GM23338 (cell line): ENCODE measurements around the gene FBLN2. TPM values are rescaled to one million over a fixed set of nuclear protein-coding genes. Genes with fewer than 3 reads are reported as not detected.

ENCODE experiments used
- ATAC-seq: fragments of 200-7000 bp; cut with Tn5 transposase; 3 replicates; pipeline ENCODE4 v1.9.1; 2020
- DNase-seq: peaks from one replicate; pipeline ENCODE4 v3.0.0-alpha.2; 2015; ENCODE audit warnings: low spot score
- H2AFZ ChIP-seq: fragments of 200-600 bp; sonication (generic); 2 replicates; pipeline ENCODE4 v1.8.0; 2016; ENCODE audit warnings: antibody characterized with exemption, mild to moderate bottlenecking, moderate library complexity
- H3F3A ChIP-seq: fragments of 200-600 bp; sonication (generic); replicated peaks from 2 replicates; pipeline ENCODE4 v1.8.0; 2017; ENCODE audit warnings: antibody characterized with exemption, mixed run types, low read depth
- H3K27ac ChIP-seq: fragments of 200-600 bp; sonication (generic); 2 replicates; pipeline ENCODE4 v1.6.1; 2016; ENCODE audit warnings: low read depth
- H3K27me3 ChIP-seq: fragments of 200-600 bp; sonication (generic); 2 replicates; pipeline ENCODE4 v1.8.0; 2016; ENCODE audit warnings: mild to moderate bottlenecking, mixed run types, moderate library complexity; ENCODE audit not compliant: insufficient read depth
- H3K36me3 ChIP-seq: fragments of 200-600 bp; sonication (generic); 2 replicates; pipeline ENCODE4 v1.8.0; 2016; ENCODE audit warnings: mild to moderate bottlenecking; ENCODE audit not compliant: insufficient read depth
- H3K4me1 ChIP-seq: fragments of 200-600 bp; sonication (generic); 2 replicates; pipeline ENCODE4 v1.8.0; 2016; ENCODE audit warnings: mild to moderate bottlenecking, moderate library complexity; ENCODE audit not compliant: insufficient read depth
- H3K4me2 ChIP-seq: fragments of 200-600 bp; sonication (generic); 2 replicates; pipeline ENCODE4 v1.7.1; 2017; ENCODE audit warnings: mixed run types
- H3K4me3 ChIP-seq: fragments of 200-600 bp; sonication (generic); 2 replicates; pipeline ENCODE4 v1.6.1; 2016; ENCODE audit warnings: mixed run types
- H3K79me2 ChIP-seq: fragments of 200-600 bp; sonication (generic); replicated peaks from 2 replicates; pipeline ENCODE4 v1.8.0; 2017; ENCODE audit warnings: mild to moderate bottlenecking; ENCODE audit not compliant: insufficient read depth
- H3K9me2 ChIP-seq: fragments of 200-600 bp; sonication (generic); 2 replicates; pipeline ENCODE4 v1.8.0; 2017; ENCODE audit not compliant: insufficient read depth
- H4K20me1 ChIP-seq: fragments of 200-600 bp; sonication (generic); replicated peaks from 2 replicates; pipeline ENCODE4 v1.8.0; 2017; ENCODE audit warnings: mild to moderate bottlenecking; ENCODE audit not compliant: insufficient read depth
- H3K27ac Mint-ChIP-seq: 2 replicates; pipeline ENCODE4 v1.8.0; 2020; ENCODE audit warnings: inconsistent platforms, mild to moderate bottlenecking, moderate library complexity, mixed read lengths
- H3K27me3 Mint-ChIP-seq: 3 replicates; pipeline ENCODE4 v1.8.0; 2022; ENCODE audit warnings: low read depth, mild to moderate bottlenecking, moderate library complexity, mixed read lengths, inconsistent platforms; ENCODE audit not compliant: insufficient read depth, poor library complexity
- H3K36me3 Mint-ChIP-seq: 3 replicates; pipeline ENCODE4 v1.8.0; 2021; ENCODE audit warnings: low read depth, mild to moderate bottlenecking, inconsistent platforms, moderate library complexity, mixed read lengths
- H3K4me1 Mint-ChIP-seq: 3 replicates; pipeline ENCODE4 v1.8.0; 2020; ENCODE audit warnings: mild to moderate bottlenecking, inconsistent platforms, mixed read lengths
- H3K4me3 Mint-ChIP-seq: 3 replicates; pipeline ENCODE4 v1.8.0; 2021; ENCODE audit warnings: moderate library complexity, mild to moderate bottlenecking, inconsistent platforms, mixed read lengths
- H3K9me3 Mint-ChIP-seq: 3 replicates; pipeline ENCODE4 v1.8.0; 2020; ENCODE audit warnings: moderate library complexity, mild to moderate bottlenecking, inconsistent platforms, mixed read lengths
- CREB1 ChIP-seq: fragments of 250-450 bp; sonication (Bioruptor Pico); IDR thresholded peaks from 2 replicates; pipeline ENCODE4 v1.5.0; 2020; ENCODE audit warnings: low read depth, mild to moderate bottlenecking, moderate library complexity
- EZH2 ChIP-seq: fragments of 200-600 bp; sonication (generic); IDR thresholded peaks from one replicate; pipeline ENCODE4 v1.8.0; 2017; ENCODE audit warnings: antibody characterized with exemption, mild to moderate bottlenecking, low read depth; ENCODE audit not compliant: unreplicated experiment
- EZH2phosphoT487 ChIP-seq: fragments of 200-600 bp; sonication (generic); IDR thresholded peaks from one replicate; pipeline ENCODE4 v1.8.1; 2018; ENCODE audit warnings: antibody characterized with exemption; ENCODE audit not compliant: unreplicated experiment
- JUNB ChIP-seq: IDR thresholded peaks from one replicate; pipeline ENCODE4 v1.6.1; 2016; ENCODE audit warnings: antibody characterized with exemption; ENCODE audit not compliant: unreplicated experiment
- POLR2AphosphoS5 ChIP-seq: IDR thresholded peaks from 2 replicates; pipeline ENCODE4 v1.6.1; 2016; ENCODE audit warnings: antibody characterized with exemption, low read depth
- ZNF114 ChIP-seq: fragments of 250-450 bp; sonication (Bioruptor Pico); IDR thresholded peaks from 2 replicates; pipeline ENCODE4 v1.5.0; 2020; ENCODE audit warnings: mild to moderate bottlenecking, moderate library complexity
- polyA plus RNA-seq: library from polyadenylated mRNA; unstranded; fragments of >200 nt; fragmentation: Nextera tagmentation; extraction: Ambion mirVana; gene quantifications from 2 replicates; pipeline ENCODE4 v1.2.1, GENCODE V29; 2016
- total RNA-seq: library from RNA; depleted of rRNA; stranded (reverse); fragments of >200 nt; shearing (Covaris generic); gene quantifications from 2 replicates; pipeline ENCODE4 v1.2.3, GENCODE V29; 2014
- TF ChIP-seq, protein P1 (sequence below): IDR thresholded peaks from 2 replicates; pipeline ENCODE4 v1.6.1; 2016; ENCODE audit warnings: antibody characterized with exemption
- TF ChIP-seq, protein P2 (sequence below): IDR thresholded peaks from one replicate; pipeline ENCODE4 v1.6.1; 2018; ENCODE audit warnings: antibody characterized with exemption; ENCODE audit not compliant: unreplicated experiment
- TF ChIP-seq, protein P3 (sequence below): fragments of 250-450 bp; sonication (Bioruptor Pico); IDR thresholded peaks from 2 replicates; pipeline ENCODE4 v1.5.0; 2020; ENCODE audit warnings: mild to moderate bottlenecking, moderate library complexity
- TF ChIP-seq, protein P4 (sequence below), 2 experiments: fragments of 200-600 bp in 1 of 2; sonication (generic) in 1 of 2; conservative IDR thresholded peaks; 2 replicates each; pipeline versions ENCODE4 v1.5.1 to v1.6.1; 2016 to 2017; ENCODE audit warnings: antibody characterized with exemption in 2 of 2, low read depth in 2 of 2, mild to moderate bottlenecking in 2 of 2, moderate library complexity in 1 of 2

Gene FBLN2
- total and polyA plus RNA-seq, 2 experiments from 2014 or later: 18.8 to 26.8 TPM

DNA sequence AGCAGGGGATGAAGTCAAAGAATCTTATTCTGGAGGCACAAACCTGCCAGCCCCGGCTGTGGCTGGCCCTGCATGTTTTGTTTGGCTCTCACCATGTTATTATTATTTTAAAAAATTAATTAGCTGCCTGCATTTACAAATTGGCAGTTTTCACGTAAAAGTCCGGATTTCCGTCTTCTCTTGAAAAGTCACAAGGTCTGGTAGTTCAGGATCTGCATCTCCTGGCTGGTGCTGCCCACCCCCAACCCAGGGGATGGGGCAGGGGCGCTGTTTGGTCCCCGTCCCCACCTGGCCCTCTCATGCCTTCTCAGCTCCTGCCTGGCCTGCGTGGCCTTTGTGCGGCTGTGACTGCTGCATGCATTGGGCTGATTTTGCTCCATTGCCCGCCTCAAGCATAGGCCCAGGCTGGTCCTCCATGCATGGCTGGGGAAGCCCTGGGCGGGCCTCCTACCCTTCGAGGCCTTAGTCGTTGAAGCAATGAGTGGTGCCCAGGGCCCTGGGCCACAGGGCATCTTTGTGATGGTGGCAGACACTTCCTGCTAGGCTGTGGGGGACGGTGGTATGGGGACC lies 2.0 kb downstream of the FBLN2 start:
- Mint-ChIP-seq H3K27ac (no peak overlapping the region), H3K36me3 (no peaks in the 10 kb centered on the region), H3K4me3 (no peak overlapping the region), H3K4me1 (peaks cover 35% of the 10 kb centered on the region), H3K27me3 (peaks cover 29% of the 10 kb centered on the region), H3K9me3 (no peaks in the 10 kb centered on the region)
- no peak for ATAC-seq
- Histone ChIP-seq H4K20me1 (no peaks in the 10 kb centered on the region), H3K36me3 (no peaks in the 10 kb centered on the region), H2AFZ (no peak overlapping the region), H3K4me3 (no peak overlapping the region), H3K9me2 (no peaks in the 10 kb centered on the region), H3K79me2 (no peaks in the 10 kb centered on the region), H3K27ac (no peak overlapping the region), H3K27me3 (peaks cover 13% of the 10 kb centered on the region), H3K4me2 (no peak overlapping the region), H3F3A (no peaks in the 10 kb centered on the region), H3K4me1 (peaks cover 5% of the 10 kb centered on the region; the same call in 1 of the 2 replicates)
- no peak for TF ChIP-seq EZH2
- TF ChIP-seq JUNB: no peak
- no peak for TF ChIP-seq POLR2AphosphoS5
- TF ChIP-seq EZH2phosphoT487: no peak
- TF ChIP-seq ZNF114 (CRISPR knock-in tag): no peak
- TF ChIP-seq CREB1 (CRISPR knock-in tag): no peak
- TF ChIP-seq, protein P1, sequence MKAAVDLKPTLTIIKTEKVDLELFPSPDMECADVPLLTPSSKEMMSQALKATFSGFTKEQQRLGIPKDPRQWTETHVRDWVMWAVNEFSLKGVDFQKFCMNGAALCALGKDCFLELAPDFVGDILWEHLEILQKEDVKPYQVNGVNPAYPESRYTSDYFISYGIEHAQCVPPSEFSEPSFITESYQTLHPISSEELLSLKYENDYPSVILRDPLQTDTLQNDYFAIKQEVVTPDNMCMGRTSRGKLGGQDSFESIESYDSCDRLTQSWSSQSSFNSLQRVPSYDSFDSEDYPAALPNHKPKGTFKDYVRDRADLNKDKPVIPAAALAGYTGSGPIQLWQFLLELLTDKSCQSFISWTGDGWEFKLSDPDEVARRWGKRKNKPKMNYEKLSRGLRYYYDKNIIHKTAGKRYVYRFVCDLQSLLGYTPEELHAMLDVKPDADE: no peak
- TF ChIP-seq, protein P2, sequence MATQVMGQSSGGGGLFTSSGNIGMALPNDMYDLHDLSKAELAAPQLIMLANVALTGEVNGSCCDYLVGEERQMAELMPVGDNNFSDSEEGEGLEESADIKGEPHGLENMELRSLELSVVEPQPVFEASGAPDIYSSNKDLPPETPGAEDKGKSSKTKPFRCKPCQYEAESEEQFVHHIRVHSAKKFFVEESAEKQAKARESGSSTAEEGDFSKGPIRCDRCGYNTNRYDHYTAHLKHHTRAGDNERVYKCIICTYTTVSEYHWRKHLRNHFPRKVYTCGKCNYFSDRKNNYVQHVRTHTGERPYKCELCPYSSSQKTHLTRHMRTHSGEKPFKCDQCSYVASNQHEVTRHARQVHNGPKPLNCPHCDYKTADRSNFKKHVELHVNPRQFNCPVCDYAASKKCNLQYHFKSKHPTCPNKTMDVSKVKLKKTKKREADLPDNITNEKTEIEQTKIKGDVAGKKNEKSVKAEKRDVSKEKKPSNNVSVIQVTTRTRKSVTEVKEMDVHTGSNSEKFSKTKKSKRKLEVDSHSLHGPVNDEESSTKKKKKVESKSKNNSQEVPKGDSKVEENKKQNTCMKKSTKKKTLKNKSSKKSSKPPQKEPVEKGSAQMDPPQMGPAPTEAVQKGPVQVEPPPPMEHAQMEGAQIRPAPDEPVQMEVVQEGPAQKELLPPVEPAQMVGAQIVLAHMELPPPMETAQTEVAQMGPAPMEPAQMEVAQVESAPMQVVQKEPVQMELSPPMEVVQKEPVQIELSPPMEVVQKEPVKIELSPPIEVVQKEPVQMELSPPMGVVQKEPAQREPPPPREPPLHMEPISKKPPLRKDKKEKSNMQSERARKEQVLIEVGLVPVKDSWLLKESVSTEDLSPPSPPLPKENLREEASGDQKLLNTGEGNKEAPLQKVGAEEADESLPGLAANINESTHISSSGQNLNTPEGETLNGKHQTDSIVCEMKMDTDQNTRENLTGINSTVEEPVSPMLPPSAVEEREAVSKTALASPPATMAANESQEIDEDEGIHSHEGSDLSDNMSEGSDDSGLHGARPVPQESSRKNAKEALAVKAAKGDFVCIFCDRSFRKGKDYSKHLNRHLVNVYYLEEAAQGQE: no peak
- TF ChIP-seq, protein P3, sequence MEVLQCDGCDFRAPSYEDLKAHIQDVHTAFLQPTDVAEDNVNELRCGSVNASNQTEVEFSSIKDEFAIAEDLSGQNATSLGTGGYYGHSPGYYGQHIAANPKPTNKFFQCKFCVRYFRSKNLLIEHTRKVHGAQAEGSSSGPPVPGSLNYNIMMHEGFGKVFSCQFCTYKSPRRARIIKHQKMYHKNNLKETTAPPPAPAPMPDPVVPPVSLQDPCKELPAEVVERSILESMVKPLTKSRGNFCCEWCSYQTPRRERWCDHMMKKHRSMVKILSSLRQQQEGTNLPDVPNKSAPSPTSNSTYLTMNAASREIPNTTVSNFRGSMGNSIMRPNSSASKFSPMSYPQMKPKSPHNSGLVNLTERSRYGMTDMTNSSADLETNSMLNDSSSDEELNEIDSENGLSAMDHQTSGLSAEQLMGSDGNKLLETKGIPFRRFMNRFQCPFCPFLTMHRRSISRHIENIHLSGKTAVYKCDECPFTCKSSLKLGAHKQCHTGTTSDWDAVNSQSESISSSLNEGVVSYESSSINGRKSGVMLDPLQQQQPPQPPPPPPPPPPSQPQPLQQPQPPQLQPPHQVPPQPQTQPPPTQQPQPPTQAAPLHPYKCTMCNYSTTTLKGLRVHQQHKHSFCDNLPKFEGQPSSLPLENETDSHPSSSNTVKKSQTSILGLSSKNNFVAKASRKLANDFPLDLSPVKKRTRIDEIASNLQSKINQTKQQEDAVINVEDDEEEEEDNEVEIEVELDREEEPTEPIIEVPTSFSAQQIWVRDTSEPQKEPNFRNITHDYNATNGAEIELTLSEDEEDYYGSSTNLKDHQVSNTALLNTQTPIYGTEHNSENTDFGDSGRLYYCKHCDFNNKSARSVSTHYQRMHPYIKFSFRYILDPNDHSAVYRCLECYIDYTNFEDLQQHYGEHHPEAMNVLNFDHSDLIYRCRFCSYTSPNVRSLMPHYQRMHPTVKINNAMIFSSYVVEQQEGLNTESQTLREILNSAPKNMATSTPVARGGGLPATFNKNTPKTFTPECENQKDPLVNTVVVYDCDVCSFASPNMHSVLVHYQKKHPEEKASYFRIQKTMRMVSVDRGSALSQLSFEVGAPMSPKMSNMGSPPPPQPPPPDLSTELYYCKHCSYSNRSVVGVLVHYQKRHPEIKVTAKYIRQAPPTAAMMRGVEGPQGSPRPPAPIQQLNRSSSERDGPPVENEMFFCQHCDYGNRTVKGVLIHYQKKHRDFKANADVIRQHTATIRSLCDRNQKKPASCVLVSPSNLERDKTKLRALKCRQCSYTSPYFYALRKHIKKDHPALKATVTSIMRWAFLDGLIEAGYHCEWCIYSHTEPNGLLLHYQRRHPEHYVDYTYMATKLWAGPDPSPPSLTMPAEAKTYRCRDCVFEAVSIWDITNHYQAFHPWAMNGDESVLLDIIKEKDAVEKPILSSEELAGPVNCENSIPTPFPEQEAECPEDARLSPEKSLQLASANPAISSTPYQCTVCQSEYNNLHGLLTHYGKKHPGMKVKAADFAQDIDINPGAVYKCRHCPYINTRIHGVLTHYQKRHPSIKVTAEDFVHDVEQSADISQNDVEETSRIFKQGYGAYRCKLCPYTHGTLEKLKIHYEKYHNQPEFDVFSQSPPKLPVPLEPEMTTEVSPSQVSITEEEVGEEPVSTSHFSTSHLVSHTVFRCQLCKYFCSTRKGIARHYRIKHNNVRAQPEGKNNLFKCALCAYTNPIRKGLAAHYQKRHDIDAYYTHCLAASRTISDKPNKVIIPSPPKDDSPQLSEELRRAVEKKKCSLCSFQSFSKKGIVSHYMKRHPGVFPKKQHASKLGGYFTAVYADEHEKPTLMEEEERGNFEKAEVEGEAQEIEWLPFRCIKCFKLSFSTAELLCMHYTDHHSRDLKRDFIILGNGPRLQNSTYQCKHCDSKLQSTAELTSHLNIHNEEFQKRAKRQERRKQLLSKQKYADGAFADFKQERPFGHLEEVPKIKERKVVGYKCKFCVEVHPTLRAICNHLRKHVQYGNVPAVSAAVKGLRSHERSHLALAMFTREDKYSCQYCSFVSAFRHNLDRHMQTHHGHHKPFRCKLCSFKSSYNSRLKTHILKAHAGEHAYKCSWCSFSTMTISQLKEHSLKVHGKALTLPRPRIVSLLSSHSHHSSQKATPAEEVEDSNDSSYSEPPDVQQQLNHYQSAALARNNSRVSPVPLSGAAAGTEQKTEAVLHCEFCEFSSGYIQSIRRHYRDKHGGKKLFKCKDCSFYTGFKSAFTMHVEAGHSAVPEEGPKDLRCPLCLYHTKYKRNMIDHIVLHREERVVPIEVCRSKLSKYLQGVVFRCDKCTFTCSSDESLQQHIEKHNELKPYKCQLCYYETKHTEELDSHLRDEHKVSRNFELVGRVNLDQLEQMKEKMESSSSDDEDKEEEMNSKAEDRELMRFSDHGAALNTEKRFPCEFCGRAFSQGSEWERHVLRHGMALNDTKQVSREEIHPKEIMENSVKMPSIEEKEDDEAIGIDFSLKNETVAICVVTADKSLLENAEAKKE (CRISPR knock-in tag): no peak
- TF ChIP-seq, protein P4, sequence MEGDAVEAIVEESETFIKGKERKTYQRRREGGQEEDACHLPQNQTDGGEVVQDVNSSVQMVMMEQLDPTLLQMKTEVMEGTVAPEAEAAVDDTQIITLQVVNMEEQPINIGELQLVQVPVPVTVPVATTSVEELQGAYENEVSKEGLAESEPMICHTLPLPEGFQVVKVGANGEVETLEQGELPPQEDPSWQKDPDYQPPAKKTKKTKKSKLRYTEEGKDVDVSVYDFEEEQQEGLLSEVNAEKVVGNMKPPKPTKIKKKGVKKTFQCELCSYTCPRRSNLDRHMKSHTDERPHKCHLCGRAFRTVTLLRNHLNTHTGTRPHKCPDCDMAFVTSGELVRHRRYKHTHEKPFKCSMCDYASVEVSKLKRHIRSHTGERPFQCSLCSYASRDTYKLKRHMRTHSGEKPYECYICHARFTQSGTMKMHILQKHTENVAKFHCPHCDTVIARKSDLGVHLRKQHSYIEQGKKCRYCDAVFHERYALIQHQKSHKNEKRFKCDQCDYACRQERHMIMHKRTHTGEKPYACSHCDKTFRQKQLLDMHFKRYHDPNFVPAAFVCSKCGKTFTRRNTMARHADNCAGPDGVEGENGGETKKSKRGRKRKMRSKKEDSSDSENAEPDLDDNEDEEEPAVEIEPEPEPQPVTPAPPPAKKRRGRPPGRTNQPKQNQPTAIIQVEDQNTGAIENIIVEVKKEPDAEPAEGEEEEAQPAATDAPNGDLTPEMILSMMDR (conservative IDR thresholded peaks at IDR 0.05; ENCODE audit: low read depth in 2 of 2): no peak
- DNase-seq: no peak
